Right lobe of liver (tissue), 6 donors: ENCODE results near the gene FABP7. TPM values are rescaled to one million over a fixed set of nuclear protein-coding genes. Genes with fewer than 3 reads are reported as not detected.

ENCODE experiments used
- ATAC-seq, 4 donors: fragments of 200-7000 bp; cut with Tn5 transposase; one replicate each; pipeline ENCODE4 v1.9.1; 2020; ENCODE audit warnings: mild to moderate bottlenecking in 4 of 4, moderate library complexity in 4 of 4
- DNase-seq, 3 donors: peaks; one replicate each; pipeline ENCODE4 v3.0.0-alpha.2; 2020
- H3K27ac ChIP-seq, 3 donors: fragments of 200-600 bp; one replicate each; pipeline ENCODE4 v1.8.0; 2022
- H3K27me3 ChIP-seq, 2 donors: fragments of 200-600 bp; one replicate each; pipeline ENCODE4 v1.8.0; 2022
- H3K36me3 ChIP-seq, 4 donors: fragments of 200-600 bp; sonication (generic) in 1 of 4; one replicate each; pipeline versions ENCODE4 v1.5.1 to v1.8.0; 2017 to 2022; ENCODE audit warnings: control low read depth in 1 of 4
- H3K4me1 ChIP-seq, 4 donors: fragments of 200-600 bp; sonication (generic) in 1 of 4; one replicate each; pipeline versions ENCODE4 v1.5.1 to v1.8.0; 2017 to 2022; ENCODE audit warnings: control low read depth in 1 of 4
- H3K4me3 ChIP-seq, 3 donors: fragments of 200-600 bp; one replicate each; pipeline ENCODE4 v1.8.0; 2022
- H3K9me3 ChIP-seq, 4 donors: fragments of 200-600 bp; sonication (generic) in 1 of 4; one replicate each; pipeline versions ENCODE4 v1.5.1 to v1.8.0; 2017 to 2022; ENCODE audit warnings: control low read depth in 1 of 4
- POLR2A ChIP-seq: fragments of 450-650 bp; IDR thresholded peaks from one replicate; pipeline ENCODE4 v1.6.1; 2017; ENCODE audit warnings: antibody characterized with exemption, mild to moderate bottlenecking
- WGBS: methylation state at CpG from one replicate; pipeline ENCODE4 v1.1.6; 2018; ENCODE audit warnings: low coverage, low lambda C conversion rate; ENCODE audit not compliant: insufficient coverage; ENCODE audit errors: missing lambda C conversion rate; 5-methylcytosine and 5-hydroxymethylcytosine counted together
- intact Hi-C, 2 donors: fragments of 100-400 bp; cut with DNase I; formaldehyde crosslinking; loops; one replicate each; pipeline versions ENCODE4 v1.11.2 to v1.14.1; 2022
- total RNA-seq, 6 experiments: library from RNA; depleted of rRNA in 2 of 6; stranded (reverse); fragments of >200 nt in 2 of 6; fragmentation: NEBNext Ultra II Directional in 3 of 6; extraction: Animal tissue kit (Norgen Biotek cat#: 25700) in 3 of 6; gene quantifications; one replicate each; pipeline versions ENCODE4 v1.1.0 to v1.2.4, GENCODE V29; 2016 to 2023
- TF ChIP-seq, protein P1 (sequence below), 4 donors: fragments of 200-600 bp in 3 of 4; fragments of 450-650 bp in 1 of 4; IDR thresholded peaks; one replicate each; pipeline versions ENCODE4 v1.5.1 to v1.8.0; 2016 to 2022; ENCODE audit warnings: antibody characterized with exemption in 4 of 4, mild to moderate bottlenecking in 2 of 4
- donor health status: DM: no; HTN: yes; CAD: no.
- donor health status: DM: no; HTN: no; CAD: no.
- donor health status: DM: no; HTN: no; CAD: no.
- donor health status: DM: no; HTN: yes; CAD: no.
- donor health status: DM: no; HTN: yes; CAD: no.

Gene FABP7
- total RNA-seq, 6 experiments from 2014 or later = not detected

DNA sequence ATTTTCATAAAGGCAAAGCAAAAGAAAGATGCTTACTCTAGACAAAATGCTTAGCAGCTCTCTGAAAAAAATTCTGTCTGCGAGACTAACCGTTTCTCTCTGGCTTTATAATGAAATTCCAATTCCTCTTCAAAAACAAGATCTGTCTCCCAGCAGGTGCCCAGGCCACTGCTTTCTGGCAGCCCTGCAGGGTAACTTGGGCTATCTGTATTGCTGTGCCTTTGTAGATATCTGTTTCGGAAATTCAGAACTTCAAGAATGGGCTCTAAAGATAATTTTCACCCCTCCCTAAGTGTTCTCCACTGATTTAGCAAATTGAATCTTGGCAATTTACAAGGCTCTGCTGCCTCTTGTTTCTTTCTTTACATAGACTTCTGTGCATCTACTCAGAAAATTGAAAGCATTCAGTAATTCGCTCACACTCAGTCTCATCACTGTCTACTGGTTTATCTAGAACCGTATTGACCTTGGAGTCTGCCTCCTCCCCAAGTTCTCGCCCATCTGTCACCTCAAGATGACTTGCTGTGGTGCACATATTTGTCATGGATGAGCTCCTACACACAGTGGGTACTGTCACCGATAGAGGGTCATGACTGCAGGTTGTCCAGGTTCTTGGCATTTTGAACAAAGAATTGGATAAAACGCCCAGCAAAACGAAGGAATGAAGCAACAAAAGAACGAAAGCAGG lies 26.4 kb upstream of the FABP7 start:
- ATAC-seq (peak; percentile 37 to 61 (median 47)), DNase-seq (no peak)
- peak overlapping the region; percentile 25 to 68 (median 58) for H3K27ac ChIP-seq
- peak overlapping the region; percentile 26 to 46 (median 30) for H3K4me3 ChIP-seq
- no peaks in the 10 kb centered on the region for H3K27me3 ChIP-seq
- intact Hi-C loops = no loop called here
- TF ChIP-seq, protein P1, sequence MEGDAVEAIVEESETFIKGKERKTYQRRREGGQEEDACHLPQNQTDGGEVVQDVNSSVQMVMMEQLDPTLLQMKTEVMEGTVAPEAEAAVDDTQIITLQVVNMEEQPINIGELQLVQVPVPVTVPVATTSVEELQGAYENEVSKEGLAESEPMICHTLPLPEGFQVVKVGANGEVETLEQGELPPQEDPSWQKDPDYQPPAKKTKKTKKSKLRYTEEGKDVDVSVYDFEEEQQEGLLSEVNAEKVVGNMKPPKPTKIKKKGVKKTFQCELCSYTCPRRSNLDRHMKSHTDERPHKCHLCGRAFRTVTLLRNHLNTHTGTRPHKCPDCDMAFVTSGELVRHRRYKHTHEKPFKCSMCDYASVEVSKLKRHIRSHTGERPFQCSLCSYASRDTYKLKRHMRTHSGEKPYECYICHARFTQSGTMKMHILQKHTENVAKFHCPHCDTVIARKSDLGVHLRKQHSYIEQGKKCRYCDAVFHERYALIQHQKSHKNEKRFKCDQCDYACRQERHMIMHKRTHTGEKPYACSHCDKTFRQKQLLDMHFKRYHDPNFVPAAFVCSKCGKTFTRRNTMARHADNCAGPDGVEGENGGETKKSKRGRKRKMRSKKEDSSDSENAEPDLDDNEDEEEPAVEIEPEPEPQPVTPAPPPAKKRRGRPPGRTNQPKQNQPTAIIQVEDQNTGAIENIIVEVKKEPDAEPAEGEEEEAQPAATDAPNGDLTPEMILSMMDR (IDR thresholded peaks at IDR 0.05) = no peak
- TF ChIP-seq POLR2A = no peak
- no peaks in the 10 kb centered on the region for H3K9me3 ChIP-seq
- no peaks in the 10 kb centered on the region for H3K36me3 ChIP-seq
- 29% methylated on average over 10 of the region's 10 CpGs for WGBS
- H3K4me1 ChIP-seq = peaks cover 0 to 6% (median 0%) of the 10 kb centered on the region in 4 donors

DNA sequence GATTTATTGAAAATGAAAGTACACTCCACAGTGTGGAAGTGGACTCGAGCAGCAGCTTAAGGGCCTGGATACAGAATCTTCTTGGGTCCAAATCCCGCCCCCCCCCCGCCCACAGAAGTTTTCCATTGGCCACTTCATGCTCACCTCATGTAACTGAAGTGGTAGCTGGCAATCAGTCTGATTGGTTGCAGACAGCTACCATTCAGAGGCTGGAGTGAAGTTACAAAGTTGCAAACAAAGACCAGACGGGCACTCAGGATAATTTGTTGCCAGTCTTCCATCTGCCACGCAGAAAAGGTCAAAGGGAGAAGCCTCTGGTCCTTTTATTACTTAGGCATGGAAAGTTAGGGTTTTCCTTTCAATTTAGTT lies 25.8 kb upstream of the FABP7 start:
- peak; percentile 57 for TF ChIP-seq POLR2A
- TF ChIP-seq, protein P1 (IDR thresholded peaks at IDR 0.05) = no peak
- peak overlapping the region; percentile 62 to 73 (median 68) for H3K27ac ChIP-seq
- ATAC-seq (peak; percentile 83 to 94 (median 90)), DNase-seq (peak in 1 of 3 donors; percentile 72)
- H3K27me3 ChIP-seq = no peaks in the 10 kb centered on the region
- peak overlapping the region; percentile 26 to 46 (median 30) for H3K4me3 ChIP-seq
- WGBS = 17% methylated on average over 5 of the region's 5 CpGs
- no peaks in the 10 kb centered on the region for H3K36me3 ChIP-seq
- intact Hi-C loops = no loop called here
- no peaks in the 10 kb centered on the region for H3K9me3 ChIP-seq
- H3K4me1 ChIP-seq = peaks cover 0 to 6% (median 0%) of the 10 kb centered on the region in 4 donors

DNA sequence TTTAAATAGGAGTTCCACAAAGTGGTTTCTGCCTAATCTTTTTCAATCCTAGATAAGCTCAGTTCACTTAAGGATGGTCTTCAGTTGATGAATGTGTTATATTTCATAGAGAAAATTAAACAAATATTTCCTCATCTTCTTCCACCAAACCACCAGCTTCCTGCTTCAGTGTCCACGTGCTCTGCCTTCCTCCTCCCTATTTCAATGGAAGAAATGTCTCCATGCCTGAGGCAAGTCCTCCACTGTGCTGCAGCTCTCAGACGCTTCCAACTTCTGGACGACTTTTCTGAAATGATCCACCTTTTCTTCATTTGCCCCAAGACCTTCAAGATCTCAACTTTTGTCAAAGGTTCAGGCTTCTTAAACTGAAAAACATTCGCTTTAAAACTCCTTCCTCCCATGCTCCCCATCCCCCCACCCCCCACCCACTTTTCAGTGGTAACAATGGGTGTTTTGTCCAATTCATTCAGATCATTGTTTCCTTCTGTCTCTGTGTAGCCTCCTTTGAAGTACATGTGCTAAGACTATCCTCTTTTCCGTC lies 25.3 kb upstream of the FABP7 start:
- no peaks in the 10 kb centered on the region for H3K27me3 ChIP-seq
- peaks cover 0 to 6% (median 0%) of the 10 kb centered on the region in 4 donors for H3K4me1 ChIP-seq
- peak overlapping the region; percentile 62 to 73 (median 65) for H3K27ac ChIP-seq
- no peaks in the 10 kb centered on the region for H3K36me3 ChIP-seq
- H3K9me3 ChIP-seq = no peaks in the 10 kb centered on the region
- H3K4me3 ChIP-seq = peak overlapping the region in 1 of 3 donors; percentile 16
- ATAC-seq (peak in 3 of 4 donors; percentile 19 to 36 (median 28)), DNase-seq (no peak)
- 71% methylated on average over 5 of the region's 5 CpGs for WGBS
- TF ChIP-seq POLR2A = no peak
- TF ChIP-seq, protein P1 (IDR thresholded peaks at IDR 0.05) = no peak
- intact Hi-C loops = no loop called here

DNA sequence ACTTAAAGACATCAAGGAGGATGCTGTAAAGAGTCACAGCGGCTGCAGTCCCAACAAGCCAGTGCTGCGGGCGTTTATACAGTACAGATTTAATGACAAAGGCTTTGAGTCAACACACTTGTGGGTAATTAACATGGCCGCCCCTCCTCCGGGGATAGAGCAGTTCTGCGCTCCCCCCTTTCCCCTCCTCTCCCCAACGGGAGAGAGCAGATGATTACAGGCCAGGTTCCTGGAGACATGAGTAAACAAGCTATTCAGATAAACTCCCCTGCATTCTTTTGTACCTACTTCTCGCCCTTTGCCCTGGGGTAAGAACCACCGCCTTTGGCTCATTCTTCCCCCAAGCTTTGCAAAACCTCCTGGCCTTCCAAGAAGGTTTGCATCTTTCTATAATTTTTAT lies 23.6 kb upstream of the FABP7 start:
- Histone ChIP-seq H3K9me3 (no peaks in the 10 kb centered on the region), H3K27me3 (no peaks in the 10 kb centered on the region), H3K27ac (no peak overlapping the region), H3K4me1 (peaks cover 0 to 6% (median 0%) of the 10 kb centered on the region in 4 donors), H3K36me3 (no peaks in the 10 kb centered on the region), H3K4me3 (no peak overlapping the region)
- 79% methylated on average over 8 of the region's 9 CpGs for WGBS
- intact Hi-C loops = no loop called here
- ATAC-seq (no peak), DNase-seq (no peak)
- no peak for TF ChIP-seq POLR2A
- TF ChIP-seq, protein P1 (IDR thresholded peaks at IDR 0.05) = no peak
